CD4-positive, alpha-beta memory T cell (primary cell): Measurements from ENCODE around the gene PLEKHH2. TPM values are rescaled to one million over a fixed set of nuclear protein-coding genes. Genes with fewer than 3 reads are reported as not detected.
A peak's percentile ranks its signal among the peaks of the same experiment; 100 is the strongest.
"Not testable (repeated sequence)": the region's sequence is repeated elsewhere in the genome, so short reads cannot be mapped to it uniquely, and the experiment has no call there.

Source experiments
- CTCF ChIA-PET: fragments of 350-600 bp; sonication (Branson Sonifier 250); formaldehyde crosslinking; loops from one replicate; lab custom pipeline; 2021; ENCODE audit warnings: inconsistent platforms; ENCODE audit not compliant: partially characterized antibody; lab: Charles Lee
- POLR2A ChIA-PET: fragments of 350-600 bp; sonication (Branson Sonifier 250); formaldehyde crosslinking; loops from one replicate; lab custom pipeline; 2021; ENCODE audit not compliant: partially characterized antibody; lab: Charles Lee
- DNase-seq, 5 donors: peaks; one replicate each; pipeline versions ENCODE4 v3.0.0 to v3.0.0-alpha.2; 2020 to 2022; ENCODE audit warnings: mixed read lengths in 1 of 5
- H3K27ac ChIP-seq: one replicate; pipeline ENCODE4 v1.7.0; 2013; ENCODE audit warnings: low read depth, low read length
- H3K27me3 ChIP-seq: 2 replicates; pipeline ENCODE4 v1.7.0; 2013; ENCODE audit warnings: mild to moderate bottlenecking, low read length, moderate library complexity; ENCODE audit not compliant: insufficient read depth
- H3K36me3 ChIP-seq: 2 replicates; pipeline ENCODE4 v1.7.0; 2013; ENCODE audit warnings: mild to moderate bottlenecking, low read length, moderate library complexity; ENCODE audit not compliant: insufficient read depth
- H3K4me1 ChIP-seq: 2 replicates; pipeline ENCODE4 v1.7.0; 2013; ENCODE audit warnings: mild to moderate bottlenecking, low read length, moderate library complexity; ENCODE audit not compliant: insufficient read depth
- H3K4me3 ChIP-seq, 2 donors: one replicate each; pipeline ENCODE4 v1.7.0; 2013; ENCODE audit warnings: low read length in 2 of 2, mild to moderate bottlenecking in 1 of 2
- H3K9me3 ChIP-seq, 2 donors: one replicate each; pipeline ENCODE4 v1.7.0; 2013; ENCODE audit warnings: low read length in 2 of 2, control low read depth in 1 of 2; ENCODE audit not compliant: control insufficient read depth in 1 of 2
- H3K27ac Mint-ChIP-seq, 7 donors: one replicate each; pipeline ENCODE4 v1.8.0; 2020 to 2021; ENCODE audit warnings: mixed read lengths in 7 of 7, mild to moderate bottlenecking in 6 of 7, inconsistent platforms in 3 of 7, moderate library complexity in 3 of 7
- H3K27me3 Mint-ChIP-seq, 2 donors: one replicate each; pipeline ENCODE4 v1.8.0; 2020 to 2021; ENCODE audit warnings: mixed read lengths in 2 of 2
- H3K36me3 Mint-ChIP-seq, 2 donors: one replicate each; pipeline ENCODE4 v1.8.0; 2020 to 2021; ENCODE audit warnings: mixed read lengths in 2 of 2, inconsistent platforms in 1 of 2, mild to moderate bottlenecking in 1 of 2
- H3K4me1 Mint-ChIP-seq, 4 donors: one replicate each; pipeline ENCODE4 v1.8.0; 2020 to 2021; ENCODE audit warnings: mixed read lengths in 4 of 4, mild to moderate bottlenecking in 1 of 4
- H3K4me3 Mint-ChIP-seq, 8 donors: one replicate each; pipeline ENCODE4 v1.8.0; 2020 to 2021; ENCODE audit warnings: mixed read lengths in 8 of 8, mild to moderate bottlenecking in 7 of 8, moderate library complexity in 6 of 8, inconsistent platforms in 3 of 8
- H3K9me3 Mint-ChIP-seq, 8 donors: one replicate each; pipeline ENCODE4 v1.8.0; 2020 to 2021; ENCODE audit warnings: mixed read lengths in 8 of 8, mild to moderate bottlenecking in 5 of 8, inconsistent platforms in 3 of 8, moderate library complexity in 1 of 8
- intact Hi-C: fragments of 100-400 bp; cut with micrococcal nuclease; formaldehyde crosslinking; loops from one replicate; pipeline ENCODE4 v1.15.1; 2023
- polyA plus RNA-seq, 2 donors: library from polyadenylated mRNA; unstranded; fragments of 300-500 nt; fragmentation: Illumina TruSeq; gene quantifications; one replicate each; pipeline ENCODE4 v1.2.3, GENCODE V29; 2021
- total RNA-seq, 2 experiments: library from RNA; stranded (reverse); gene quantifications; one replicate each; pipeline ENCODE4 v1.2.3, GENCODE V29; 2021

The PLEKHH2 gene
- total and polyA plus RNA-seq, 4 experiments from 2014 or later, result 1.2 TPM; not detected in 2

GRCh38 chr2:43675646-43676321, 38.7 kb downstream of the PLEKHH2 start:
- Histone ChIP-seq H3K4me1 (no peaks in the 10 kb centered on the region), H3K27me3 (no peaks in the 10 kb centered on the region), H3K36me3 (no peaks in the 10 kb centered on the region), H3K9me3 (no peaks in the 10 kb centered on the region), H3K4me3 (no peak overlapping the region), H3K27ac (no peak overlapping the region)
- peaks cover 2 to 11% of the 10 kb centered on the region in 2 donors for H3K36me3 Mint-ChIP-seq
- H3K4me3 Mint-ChIP-seq, result peak overlapping the region in 6 of 8 donors; percentile 1 to 75 (median 52)
- peaks cover 15 to 23% of the 10 kb centered on the region in 2 donors for H3K27me3 Mint-ChIP-seq
- DNase-seq, result no peak
- peaks cover 0 to 20% (median 17%) of the 10 kb centered on the region in 8 donors for H3K9me3 Mint-ChIP-seq
- ChIA-PET POLR2A (no interaction called here), CTCF (no interaction called here)
- H3K27ac Mint-ChIP-seq, result no peak overlapping the region
- H3K4me1 Mint-ChIP-seq, result peaks cover 0 to 5% (median 1%) of the 10 kb centered on the region in 4 donors
- intact Hi-C loops, result no loop called here

GRCh38 chr2:43676322-43677050, 39.4 kb downstream of the PLEKHH2 start, which contains the start of gene C1GALT1C1L:
TSS of gene C1GALT1C1L (minus strand) at chr2:43676429. CDS start at chr2:43676322, 107 bp downstream.
- DNase-seq, result no peak
- H3K27ac ChIP-seq, result no peak within 1 kb of the TSS
- Mint-ChIP-seq H3K36me3 (peaks cover 2 to 11% of the 10 kb centered on the region in 2 donors), H3K4me1 (peaks cover 0 to 5% (median 1%) of the 10 kb centered on the region in 4 donors), H3K4me3 (peak within 1 kb of the TSS; percentile 8 to 75 (median 50)), H3K27ac (peak within 1 kb of the TSS in 1 of 7 donors; percentile 9), H3K27me3 (peaks cover 15 to 23% of the 10 kb centered on the region in 2 donors), H3K9me3 (peaks cover 0 to 18% (median 14%) of the 10 kb centered on the region in 8 donors)
- intact Hi-C loops, result no loop called here
- no peak within 1 kb of the TSS for H3K4me3 ChIP-seq
- H3K36me3 ChIP-seq, result no peaks in the 10 kb centered on the region
- H3K27me3 ChIP-seq, result no peaks in the 10 kb centered on the region
- ChIA-PET POLR2A (no interaction called here), CTCF (no interaction called here)
- H3K9me3 ChIP-seq, result no peaks in the 10 kb centered on the region
- no peaks in the 10 kb centered on the region for H3K4me1 ChIP-seq

GRCh38 chr2:43677783-43678182, 40.7 kb downstream of the PLEKHH2 start:
- H3K9me3 ChIP-seq, H3K4me3 Mint-ChIP-seq, H3K27me3 ChIP-seq, DNase-seq, CTCF ChIA-PET, intact Hi-C loops, H3K27ac Mint-ChIP-seq, H3K4me1 ChIP-seq, H3K27ac ChIP-seq, POLR2A ChIA-PET, H3K36me3 Mint-ChIP-seq, H3K4me1 Mint-ChIP-seq, H3K4me3 ChIP-seq, H3K36me3 ChIP-seq: not testable (repeated sequence)
- Mint-ChIP-seq H3K9me3 (peaks cover 0 to 10% (median 2%) of the 10 kb centered on the region in 8 donors), H3K27me3 (peaks cover 13 to 22% of the 10 kb centered on the region in 2 donors)

GRCh38 chr2:43685357-43685756, 48.3 kb downstream of the PLEKHH2 start:
- peaks cover 0 to 2% (median 0%) of the 10 kb centered on the region in 8 donors for H3K9me3 Mint-ChIP-seq
- no peaks in the 10 kb centered on the region for H3K9me3 ChIP-seq
- ChIA-PET CTCF (interaction anchor here (0.6 kb wide), 1 partner anchor 905 kb away, joined by 3 read pairs; no protein-coding TSS in a partner anchor), POLR2A (no interaction called here)
- H3K36me3 Mint-ChIP-seq, result no peaks in the 10 kb centered on the region
- H3K4me3 ChIP-seq, result no peak overlapping the region
- H3K4me1 ChIP-seq, result no peaks in the 10 kb centered on the region
- H3K4me1 Mint-ChIP-seq, result no peaks in the 10 kb centered on the region
- no peak overlapping the region for H3K27ac Mint-ChIP-seq
- intact Hi-C loops, result no loop called here
- no peaks in the 10 kb centered on the region for H3K27me3 ChIP-seq
- H3K27ac ChIP-seq, result no peak overlapping the region
- no peaks in the 10 kb centered on the region for H3K36me3 ChIP-seq
- H3K27me3 Mint-ChIP-seq, result peaks cover 4 to 15% of the 10 kb centered on the region in 2 donors
- no peak overlapping the region for H3K4me3 Mint-ChIP-seq
- DNase-seq, result no peak

- no peaks in the 10 kb centered on the region for H3K9me3 ChIP-seq
- H3K27ac ChIP-seq, result no peak overlapping the region
- no peaks in the 10 kb centered on the region for H3K36me3 ChIP-seq
- no peak overlapping the region for H3K4me3 ChIP-seq
- ChIA-PET POLR2A (no interaction called here), CTCF (no interaction called here)
- H3K4me1 Mint-ChIP-seq, result no peaks in the 10 kb centered on the region
- H3K27me3 Mint-ChIP-seq, result peaks cover 4 to 8% of the 10 kb centered on the region in 2 donors
- no peaks in the 10 kb centered on the region for H3K36me3 Mint-ChIP-seq
- no peaks in the 10 kb centered on the region for H3K27me3 ChIP-seq
- H3K4me3 Mint-ChIP-seq, result no peak overlapping the region
- H3K27ac Mint-ChIP-seq, result no peak overlapping the region
- H3K4me1 ChIP-seq, result no peaks in the 10 kb centered on the region
- no peak for DNase-seq
- H3K9me3 Mint-ChIP-seq, result peaks cover 0 to 2% (median 0%) of the 10 kb centered on the region in 8 donors
- intact Hi-C loops, result no loop called here
Measured at GRCh38 chr2:43689999-43690398, 52.9 kb downstream of the PLEKHH2 start.

- H3K4me3 ChIP-seq, result no peak overlapping the region
- DNase-seq, result no peak
- H3K36me3 ChIP-seq, result no peaks in the 10 kb centered on the region
- CTCF ChIA-PET, result no interaction called here
- no peaks in the 10 kb centered on the region for H3K27me3 ChIP-seq
- intact Hi-C loops, result no loop called here
- Mint-ChIP-seq H3K27ac (no peak overlapping the region), H3K9me3 (peaks cover 0 to 2% (median 0%) of the 10 kb centered on the region in 8 donors), H3K27me3 (peaks cover 4 to 10% of the 10 kb centered on the region in 2 donors), H3K4me3 (no peak overlapping the region), H3K4me1 (no peaks in the 10 kb centered on the region), H3K36me3 (no peaks in the 10 kb centered on the region)
- no peaks in the 10 kb centered on the region for H3K4me1 ChIP-seq
- POLR2A ChIA-PET, result no interaction called here
- H3K9me3 ChIP-seq, result no peaks in the 10 kb centered on the region
- H3K27ac ChIP-seq, result no peak overlapping the region
Measured at GRCh38 chr2:43692428-43692994, 55.5 kb downstream of the PLEKHH2 start.

- H3K27ac Mint-ChIP-seq, intact Hi-C loops, DNase-seq, H3K27me3 ChIP-seq, H3K9me3 ChIP-seq, H3K4me3 ChIP-seq, H3K36me3 Mint-ChIP-seq, H3K27me3 Mint-ChIP-seq, H3K4me1 ChIP-seq, POLR2A ChIA-PET, H3K36me3 ChIP-seq, H3K4me3 Mint-ChIP-seq, H3K4me1 Mint-ChIP-seq, H3K9me3 Mint-ChIP-seq, CTCF ChIA-PET, H3K27ac ChIP-seq: not testable (repeated sequence)
Measured at GRCh38 chr2:43698140-43698539, 61.1 kb downstream of the PLEKHH2 start.
